HepG2 (cell line): ENCODE data around the gene ENTPD2. TPM values are rescaled to one million over a fixed set of nuclear protein-coding genes. Genes with fewer than 3 reads are reported as not detected.

Source experiments
- AGO2 ChIP-seq: fragments of 200-400 bp; formaldehyde crosslinking; optimal IDR thresholded peaks from 2 replicates; pipeline ENCODE3; 2017; ENCODE audit warnings: mild to moderate bottlenecking, low read depth, low read length, moderate library complexity
- AHR ChIP-seq: IDR thresholded peaks from 2 replicates; pipeline ENCODE4 v1.6.1; 2018; ENCODE audit warnings: missing genetic modification reagents, missing compliant biosample characterization
- ARHGAP35 ChIP-seq: sonication (generic); formaldehyde crosslinking; IDR thresholded peaks from 2 replicates; pipeline ENCODE4 v1.9.0; 2022; ENCODE audit warnings: mild to moderate bottlenecking, inconsistent platforms, moderate library complexity, missing genetic modification reagents, borderline replicate concordance
- BCLAF1 ChIP-seq: fragments of 450-650 bp; IDR thresholded peaks from 2 replicates; pipeline ENCODE4 v1.6.1; 2017; ENCODE audit warnings: mild to moderate bottlenecking
- KAT2B ChIP-seq: fragments of 150-350 bp; IDR thresholded peaks from 2 replicates; pipeline ENCODE4 v1.6.1; 2014; ENCODE audit warnings: low read depth, low read length, borderline replicate concordance
- MTA1 ChIP-seq: sonication (generic); formaldehyde crosslinking; IDR thresholded peaks from 2 replicates; pipeline ENCODE4 v1.4.0; 2020; ENCODE audit warnings: missing genetic modification reagents, mild to moderate bottlenecking, borderline replicate concordance
- PRDM4 ChIP-seq: sonication (generic); formaldehyde crosslinking; IDR thresholded peaks from 2 replicates; pipeline ENCODE4 v1.9.0; 2021; ENCODE audit warnings: missing genetic modification reagents, borderline replicate concordance
- RAD21 ChIP-seq: fragments of 450-650 bp; formaldehyde crosslinking; IDR thresholded peaks from 2 replicates; pipeline ENCODE4 v1.5.0; 2020; ENCODE audit warnings: mild to moderate bottlenecking
- SPEN ChIP-seq: sonication (generic); formaldehyde crosslinking; IDR thresholded peaks from 2 replicates; pipeline ENCODE4 v1.5.1; 2020; ENCODE audit warnings: low read depth, mild to moderate bottlenecking, missing genetic modification reagents
- ZBTB20 ChIP-seq: sonication (generic); formaldehyde crosslinking; IDR thresholded peaks from 2 replicates; pipeline ENCODE4 v1.8.1; 2023; ENCODE audit warnings: missing genetic modification reagents, low read depth, mild to moderate bottlenecking, borderline replicate concordance
- ZBTB25 ChIP-seq: IDR thresholded peaks from 2 replicates; pipeline ENCODE4 v1.6.1; 2018; ENCODE audit warnings: missing genetic modification reagents
- ZKSCAN8 ChIP-seq: IDR thresholded peaks from 2 replicates; pipeline ENCODE4 v1.6.1; 2016; ENCODE audit warnings: borderline replicate concordance, missing genetic modification reagents, missing compliant biosample characterization
- ZNF17 ChIP-seq: sonication (generic); formaldehyde crosslinking; IDR thresholded peaks from 2 replicates; pipeline ENCODE4 v1.5.0; 2020; ENCODE audit warnings: mild to moderate bottlenecking, missing genetic modification reagents
- ZNF362 ChIP-seq: sonication (generic); formaldehyde crosslinking; IDR thresholded peaks from 2 replicates; pipeline ENCODE4 v1.4.0; 2020; ENCODE audit warnings: missing genetic modification reagents, mild to moderate bottlenecking, borderline replicate concordance
- ZNF430 ChIP-seq: sonication (generic); formaldehyde crosslinking; IDR thresholded peaks from 2 replicates; pipeline ENCODE4 v1.9.0; 2021; ENCODE audit warnings: mild to moderate bottlenecking, missing genetic modification reagents
- ZNF629 ChIP-seq: sonication (generic); formaldehyde crosslinking; conservative IDR thresholded peaks from 2 replicates; pipeline ENCODE4 v1.5.0; 2020; ENCODE audit warnings: missing genetic modification reagents
- polyA plus RNA-seq, 8 experiments: library from polyadenylated mRNA; depleted of rRNA in 3 of 8; stranded (reverse) in 7 of 8; unstranded in 1 of 8; fragments of >200 nt; fragmentation: Illumina TruSeq in 4 of 8; extraction: Trizol in 4 of 8; gene quantifications; 2 replicates each; pipeline versions ENCODE4 v1.2.1 to v1.2.3, GENCODE V29; 2011 to 2016; ENCODE audit warnings: low read depth in 4 of 8, missing spikeins in 1 of 8, mixed read lengths in 1 of 8; ENCODE audit not compliant: insufficient read depth in 1 of 8
- total RNA-seq, 5 experiments: library from RNA; depleted of rRNA; stranded (reverse); fragments of >200 nt; fragmentation: Illumina TruSeq; extraction: Trizol; gene quantifications; 2 replicates each; pipeline ENCODE4 v1.2.3, GENCODE V29; 2016; ENCODE audit warnings: low read depth in 1 of 5
- TF ChIP-seq, protein P1 (sequence below), 2 experiments: sonication (generic) in 1 of 2; formaldehyde crosslinking in 1 of 2; IDR thresholded peaks; 2 replicates each; pipeline versions ENCODE4 v1.4.0 to v1.6.1; 2018 to 2020; ENCODE audit warnings: missing genetic modification reagents in 2 of 2, borderline replicate concordance in 1 of 2, low read depth in 1 of 2, mild to moderate bottlenecking in 1 of 2, missing biosample characterization in 1 of 2

Gene ENTPD2
- total and polyA plus RNA-seq, 2 of the 13 experiments (the other 11 are each of a cell fraction or from before 2014, with no cell fraction given), result 0.95 to 3.2 TPM

DNA sequence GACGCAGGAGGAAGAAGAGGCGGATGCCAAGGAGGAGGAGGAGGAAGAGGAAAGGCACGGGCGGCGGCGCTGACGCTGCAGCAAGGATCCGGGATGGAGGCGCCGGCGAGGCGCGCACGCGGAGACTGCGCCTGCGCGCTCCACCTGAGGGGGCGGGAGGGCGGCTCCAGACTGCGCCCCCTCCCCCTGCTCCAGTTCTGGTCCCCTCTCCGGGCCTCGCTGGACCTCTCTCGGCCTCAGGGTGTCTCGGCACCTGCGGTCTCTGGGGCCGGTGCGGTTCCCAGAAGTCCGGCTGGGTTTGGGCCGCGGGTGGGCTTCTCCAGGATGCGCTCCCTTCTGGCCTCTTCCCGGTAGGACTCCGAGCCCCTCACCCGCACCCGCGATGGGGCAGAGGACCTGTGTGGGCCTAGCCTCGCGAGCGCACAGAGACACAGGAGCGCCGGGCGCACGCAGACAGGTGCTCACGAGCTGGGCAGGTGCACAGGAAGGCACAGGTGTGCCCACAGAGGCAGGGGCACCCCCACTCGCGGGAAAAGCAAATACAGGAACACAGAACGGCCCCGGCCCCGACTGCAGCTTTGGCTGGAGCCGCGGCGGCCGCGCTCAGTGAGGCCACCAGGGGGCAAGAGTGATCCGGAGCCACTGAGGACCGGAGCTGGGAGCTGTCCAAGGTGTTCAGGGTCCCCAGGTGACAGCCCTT is 7.6 kb downstream of the ENTPD2 start, which contains the start of gene NPDC1 (continued):
- TF ChIP-seq MTA1 (0 out of 2 replicates have a peak, but pooled peaks have one; percentile 58), RAD21 (peak; percentile 89), ZBTB20 (peak; percentile 73; the same call in 1 of the 2 replicates), ZBTB25 (peak; percentile 93), ZNF430 (CRISPR knock-in tag) (peak; percentile 93), BCLAF1 (no peak), ZNF17 (CRISPR knock-in tag) (peak; percentile 63; the same call in 1 of the 2 replicates), AHR (CRISPR knock-in tag) (peak; percentile 81; the same call in 1 of the 2 replicates), ZNF362 (CRISPR knock-in tag) (peak; percentile 85), ARHGAP35 (peak; percentile 89), KAT2B (no peak), SPEN (CRISPR knock-in tag) (peak; percentile 46), ZNF629 (CRISPR knock-in tag) (peak; percentile 60; the same call in 1 of the 2 replicates), PRDM4 (CRISPR knock-in tag) (peak; percentile 77; the same call in 1 of the 2 replicates), ZKSCAN8 (CRISPR knock-in tag) (peak; percentile 58; the same call in 1 of the 2 replicates), AGO2 (peak; percentile 40)
- TF ChIP-seq, protein P1, sequence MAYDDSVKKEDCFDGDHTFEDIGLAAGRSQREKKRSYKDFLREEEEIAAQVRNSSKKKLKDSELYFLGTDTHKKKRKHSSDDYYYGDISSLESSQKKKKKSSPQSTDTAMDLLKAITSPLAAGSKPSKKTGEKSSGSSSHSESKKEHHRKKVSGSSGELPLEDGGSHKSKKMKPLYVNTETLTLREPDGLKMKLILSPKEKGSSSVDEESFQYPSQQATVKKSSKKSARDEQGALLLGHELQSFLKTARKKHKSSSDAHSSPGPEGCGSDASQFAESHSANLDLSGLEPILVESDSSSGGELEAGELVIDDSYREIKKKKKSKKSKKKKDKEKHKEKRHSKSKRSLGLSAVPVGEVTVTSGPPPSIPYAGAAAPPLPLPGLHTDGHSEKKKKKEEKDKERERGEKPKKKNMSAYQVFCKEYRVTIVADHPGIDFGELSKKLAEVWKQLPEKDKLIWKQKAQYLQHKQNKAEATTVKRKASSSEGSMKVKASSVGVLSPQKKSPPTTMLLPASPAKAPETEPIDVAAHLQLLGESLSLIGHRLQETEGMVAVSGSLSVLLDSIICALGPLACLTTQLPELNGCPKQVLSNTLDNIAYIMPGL (CRISPR knock-in tag; IDR thresholded peaks at IDR 0.05; ENCODE audit: borderline replicate concordance in 1 of 2, low read depth in 1 of 2), result peak; percentile 83 to 84
